ENCODE data around the gene TUT4. TPM values are rescaled to one million over a fixed set of nuclear protein-coding genes. Genes with fewer than 3 reads are reported as not detected.

TUT4 gene
- total RNA-seq, 2 experiments from 2014 or later = 70.8 to 72.4 TPM

GRCh38 chr1:52542085-52542688, 10.7 kb downstream of the TUT4 start:
- ChIA-PET CTCF (ENCODE audit: unreplicated experiment) (no interaction called here), POLR2A (interaction anchor here (0.7 kb wide), 2 partner anchors 106 to 126 kb away, joined by 3 to 4 read pairs; no protein-coding TSS in a partner anchor)
- Histone ChIP-seq H3K36me3 (ENCODE audit: insufficient read depth, low read length) (peaks cover 37% of the 10 kb centered on the region), H3K9me2 (ENCODE audit: insufficient read depth, low read length) (no peaks in the 10 kb centered on the region), H3K9me3 (ENCODE audit: low read length) (peaks cover 44% of the 10 kb centered on the region; the same call in 1 of the 2 replicates), H3K4me3 (ENCODE audit: low read depth, low read length, poor library complexity, severe bottlenecking) (no peak overlapping the region), H3K27ac (ENCODE audit: low read depth, low read length, poor library complexity, severe bottlenecking) (no peak overlapping the region), H3K4me2 (ENCODE audit: low read length) (no peak overlapping the region), H3K79me2 (ENCODE audit: insufficient read depth, low read depth, low read length) (peaks cover 84% of the 10 kb centered on the region), H4K20me1 (ENCODE audit: insufficient read depth, low read length) (0 out of 2 replicates have a peak, but pooled peaks cover under 1% of the 10 kb centered on the region), H2AFZ (ENCODE audit: low read length) (no peak overlapping the region), H3K4me1 (ENCODE audit: insufficient read depth, low read length, poor library complexity, severe bottlenecking) (no peaks in the 10 kb centered on the region)
- DNase-seq (ENCODE audit: low spot score) = peak; percentile 19
- intact Hi-C loops (cut with micrococcal nuclease; ENCODE audit: unreplicated experiment) = no loop called here
- no TSS peak for BruUV-seq (replicated peaks)
- no peak for TF ChIP-seq EZH2phosphoT487 (IDR thresholded peaks at IDR 0.05; ENCODE audit: borderline replicate concordance, low read depth, low read length)
- TF ChIP-seq CTCF (conservative IDR thresholded peaks at IDR 0.05; ENCODE audit: low read length) = no peak

- Histone ChIP-seq H3K9me2 (ENCODE audit: insufficient read depth, low read length) (no peaks in the 10 kb centered on the region), H3K9me3 (ENCODE audit: low read length) (peaks cover 14% of the 10 kb centered on the region; the same call in 1 of the 2 replicates), H3K4me3 (ENCODE audit: low read depth, low read length, poor library complexity, severe bottlenecking) (no peak overlapping the region), H3K27ac (ENCODE audit: low read depth, low read length, poor library complexity, severe bottlenecking) (no peak overlapping the region), H4K20me1 (ENCODE audit: insufficient read depth, low read length) (no peaks in the 10 kb centered on the region), H3K4me2 (ENCODE audit: low read length) (no peak overlapping the region), H2AFZ (ENCODE audit: low read length) (no peak overlapping the region), H3K36me3 (ENCODE audit: insufficient read depth, low read length) (peaks cover 11% of the 10 kb centered on the region), H3K79me2 (ENCODE audit: insufficient read depth, low read depth, low read length) (peaks cover 79% of the 10 kb centered on the region), H3K4me1 (ENCODE audit: insufficient read depth, low read length, poor library complexity, severe bottlenecking) (peaks cover 19% of the 10 kb centered on the region)
- POLR2A ChIA-PET = interaction anchor here (0.6 kb wide), 1 partner anchor 9 kb away, joined by 4 read pairs; no protein-coding TSS in a partner anchor
- BruUV-seq (replicated peaks) = TSS peak; percentile 14
- intact Hi-C loops (cut with micrococcal nuclease; ENCODE audit: unreplicated experiment) = no loop called here
- no peak for DNase-seq (ENCODE audit: low spot score)
- CTCF ChIA-PET (ENCODE audit: unreplicated experiment) = no interaction called here
- TF ChIP-seq CTCF (conservative IDR thresholded peaks at IDR 0.05; ENCODE audit: low read length) (no peak), EZH2phosphoT487 (IDR thresholded peaks at IDR 0.05; ENCODE audit: borderline replicate concordance, low read depth, low read length) (no peak)
These were observed 17.7 kb downstream of the TUT4 start for GRCh38 chr1:52534928-52535764.
